Measurements from ENCODE around the gene GBA3.

The GBA3 gene

GRCh38 chr4:22695917-22696316, 3.2 kb downstream of the GBA3 start:
- DNase-seq (ENCODE audit: low spot score), result no peak

- no peak for DNase-seq (ENCODE audit: low spot score)
Measured at GRCh38 chr4:22703912-22704311, 11.2 kb downstream of the GBA3 start.

- DNase-seq (ENCODE audit: low spot score), result no peak
Measured at GRCh38 chr4:22707390-22707789, 14.7 kb downstream of the GBA3 start.

GRCh38 chr4:22708961-22709360, 16.2 kb downstream of the GBA3 start:
- no peak for DNase-seq (ENCODE audit: low spot score)

- no peak for DNase-seq (ENCODE audit: low spot score)
Measured at GRCh38 chr4:22712105-22712504, 19.4 kb downstream of the GBA3 start.

- no peak for DNase-seq (ENCODE audit: low spot score)
Measured at GRCh38 chr4:22712529-22712928, 19.8 kb downstream of the GBA3 start.

GRCh38 chr4:22713841-22714240, 21.1 kb downstream of the GBA3 start:
- DNase-seq (ENCODE audit: low spot score), result no peak

- DNase-seq (ENCODE audit: low spot score), result no peak
Measured at GRCh38 chr4:22719218-22719617, 26.5 kb downstream of the GBA3 start.

- no peak for DNase-seq (ENCODE audit: low spot score)
Measured at GRCh38 chr4:22720091-22720490, 27.4 kb downstream of the GBA3 start.

- no peak for DNase-seq (ENCODE audit: low spot score)
Measured at GRCh38 chr4:22721204-22721603, 28.5 kb downstream of the GBA3 start.

GRCh38 chr4:22730021-22730420, 37.3 kb downstream of the GBA3 start:
- DNase-seq (ENCODE audit: low spot score), result no peak

- DNase-seq (ENCODE audit: low spot score), result no peak
Measured at GRCh38 chr4:22733816-22734215, 41.1 kb downstream of the GBA3 start.

GRCh38 chr4:22736912-22737311, 44.2 kb downstream of the GBA3 start:
- no peak for DNase-seq (ENCODE audit: low spot score)

GRCh38 chr4:22739968-22740367, 47.2 kb downstream of the GBA3 start:
- no peak for DNase-seq (ENCODE audit: low spot score)

- DNase-seq (ENCODE audit: low spot score), result no peak
Measured at GRCh38 chr4:22741744-22742143, 49.0 kb downstream of the GBA3 start.

GRCh38 chr4:22743290-22743689, 50.6 kb downstream of the GBA3 start:
- DNase-seq (ENCODE audit: low spot score), result no peak

GRCh38 chr4:22744478-22745062, 51.8 kb downstream of the GBA3 start:
- no peak for DNase-seq (ENCODE audit: low spot score)

- DNase-seq (ENCODE audit: low spot score), result no peak
Measured at GRCh38 chr4:22745234-22745633, 52.5 kb downstream of the GBA3 start.

- DNase-seq (ENCODE audit: low spot score), result no peak
Measured at GRCh38 chr4:22754116-22754515, 61.4 kb downstream of the GBA3 start.

- DNase-seq (ENCODE audit: low spot score), result no peak
Measured at GRCh38 chr4:22762548-22762947, 69.8 kb downstream of the GBA3 start.

GRCh38 chr4:22764183-22764582, 71.4 kb downstream of the GBA3 start:
- no peak for DNase-seq (ENCODE audit: low spot score)

- DNase-seq (ENCODE audit: low spot score), result no peak
Measured at GRCh38 chr4:22766068-22766467, 73.3 kb downstream of the GBA3 start.

GRCh38 chr4:22778547-22779163, 85.9 kb downstream of the GBA3 start:
- DNase-seq (ENCODE audit: low spot score), result no peak

GRCh38 chr4:22780317-22780716, 87.6 kb downstream of the GBA3 start:
- no peak for DNase-seq (ENCODE audit: low spot score)

Measured in AG08395 (cell line).